ENCODE data around the gene TP53TG5. TPM values are rescaled to one million over a fixed set of nuclear protein-coding genes. Genes with fewer than 3 reads are reported as not detected.

The TP53TG5 gene
- total RNA-seq, 2 experiments from 2014 or later = 0.36 TPM; not detected in 1

DNA sequence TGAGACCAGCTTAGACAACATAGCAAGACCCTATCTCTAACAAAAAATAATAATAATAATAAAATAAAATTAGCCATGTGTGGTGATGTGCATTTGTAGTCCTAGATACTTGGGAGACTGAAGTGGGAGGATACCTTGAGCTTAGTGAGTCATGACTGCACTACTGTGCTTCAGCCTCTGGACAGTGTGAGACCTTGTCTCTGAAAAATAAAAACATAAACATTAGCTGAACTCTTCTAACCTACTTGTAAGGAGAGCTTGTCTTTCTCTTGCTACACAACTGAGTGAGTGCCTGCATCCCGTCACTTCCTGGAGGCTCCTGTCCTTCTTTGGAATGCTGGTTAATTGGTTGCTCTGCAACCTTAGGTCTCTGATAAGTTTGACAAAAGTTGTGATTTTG, 24.8 kb upstream of the TP53TG5 start:
- no peak for TF ChIP-seq CTCF (IDR thresholded peaks at IDR 0.05)
- Mint-ChIP-seq H3K36me3 (ENCODE audit: low read depth) (peaks cover 36% of the 10 kb centered on the region), H3K9me3 (peaks cover 11% of the 10 kb centered on the region), H3K4me3 (no peak overlapping the region), H3K27me3 (no peaks in the 10 kb centered on the region), H3K4me1 (ENCODE audit: low read depth) (peaks cover 19% of the 10 kb centered on the region), H3K27ac (no peak overlapping the region)
- intact Hi-C loops (cut with DNase I, micrococcal nuclease) = no loop called here
- no peak for DNase-seq
- ChIA-PET POLR2A (interaction anchor here (2.5 kb wide), 1 partner anchor 13 kb away, joined by 16 read pairs; the partner anchor contains the start of gene PIGT), CTCF (no interaction called here)
- Histone ChIP-seq H3K27ac (ENCODE audit: low read depth in 1 of 2, low read length in 2 of 2) (no peak overlapping the region), H3K4me1 (ENCODE audit: insufficient read depth, low read length) (peaks cover 24% of the 10 kb centered on the region), H3K4me3 (ENCODE audit: low read length) (no peak overlapping the region), H3K27me3 (ENCODE audit: control insufficient read depth in 1 of 2, insufficient read depth in 2 of 2, low read length in 2 of 2) (no peaks in the 10 kb centered on the region), H3K36me3 (ENCODE audit: insufficient read depth, low read length) (no peaks in the 10 kb centered on the region), H3K9me3 (ENCODE audit: control insufficient read depth in 1 of 2, insufficient read depth in 1 of 2, low read length in 2 of 2) (peaks cover 10 to 18% of the 10 kb centered on the region in 2 experiments)
- ATAC-seq (ENCODE audit: poor library complexity) = no peak

DNA sequence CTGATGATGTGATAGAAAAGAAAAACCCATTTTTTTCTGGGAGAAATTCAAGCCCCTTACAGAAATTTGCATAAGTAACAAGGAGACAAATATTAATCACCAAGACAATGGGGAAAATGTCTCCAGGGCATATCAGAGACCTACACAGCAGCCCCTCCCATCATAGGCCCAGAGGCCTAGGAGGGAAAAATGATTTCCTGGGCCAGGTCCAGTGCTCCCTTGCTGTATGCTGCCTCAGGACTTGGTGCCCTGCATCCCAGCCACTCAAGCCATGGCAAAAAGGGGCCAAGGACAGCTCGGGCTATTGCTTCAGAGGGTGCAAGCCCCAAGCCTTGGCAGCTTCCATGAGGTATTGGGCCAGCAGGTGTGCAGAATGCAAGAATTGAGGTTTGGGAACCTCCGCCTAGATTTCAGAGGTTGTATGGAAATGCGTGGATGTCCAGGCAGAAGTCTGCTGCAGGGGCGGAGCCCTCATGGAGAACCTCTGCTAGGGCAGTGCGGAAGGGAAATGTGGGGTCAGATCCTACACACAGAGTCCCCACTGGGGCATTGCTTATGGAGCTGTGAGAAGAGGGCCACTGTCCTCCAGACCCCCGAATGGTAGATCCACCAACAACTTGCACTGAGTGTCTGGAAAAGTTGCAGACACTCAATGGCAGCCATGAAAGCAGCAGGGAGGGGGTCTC, 22.4 kb upstream of the TP53TG5 start:
- H3K36me3 Mint-ChIP-seq (ENCODE audit: low read depth) = peaks cover 29% of the 10 kb centered on the region
- H3K27ac Mint-ChIP-seq = no peak overlapping the region
- no peak for ATAC-seq (ENCODE audit: poor library complexity)
- Histone ChIP-seq H3K4me3 (ENCODE audit: low read length) (no peak overlapping the region), H3K27me3 (ENCODE audit: control insufficient read depth in 1 of 2, insufficient read depth in 2 of 2, low read length in 2 of 2) (no peaks in the 10 kb centered on the region), H3K27ac (ENCODE audit: low read depth in 1 of 2, low read length in 2 of 2) (no peak overlapping the region), H3K4me1 (ENCODE audit: insufficient read depth, low read length) (peaks cover 6% of the 10 kb centered on the region), H3K36me3 (ENCODE audit: insufficient read depth, low read length) (no peaks in the 10 kb centered on the region), H3K9me3 (ENCODE audit: control insufficient read depth in 1 of 2, insufficient read depth in 1 of 2, low read length in 2 of 2) (peaks cover 10 to 18% of the 10 kb centered on the region in 2 experiments)
- no peak overlapping the region for H3K4me3 Mint-ChIP-seq
- peaks cover 9% of the 10 kb centered on the region for H3K4me1 Mint-ChIP-seq (ENCODE audit: low read depth)
- no peak for DNase-seq
- ChIA-PET POLR2A (no interaction called here), CTCF (no interaction called here)
- intact Hi-C loops (cut with DNase I, micrococcal nuclease) = no loop called here
- peaks cover 11% of the 10 kb centered on the region for H3K9me3 Mint-ChIP-seq
- no peaks in the 10 kb centered on the region for H3K27me3 Mint-ChIP-seq
- TF ChIP-seq CTCF (IDR thresholded peaks at IDR 0.05) = no peak

- Mint-ChIP-seq H3K4me3 (no peak overlapping the region), H3K4me1 (ENCODE audit: low read depth) (no peaks in the 10 kb centered on the region), H3K27ac (no peak overlapping the region), H3K9me3 (peaks cover 11% of the 10 kb centered on the region), H3K27me3 (no peaks in the 10 kb centered on the region), H3K36me3 (ENCODE audit: low read depth) (peaks cover 29% of the 10 kb centered on the region)
- DNase-seq (no peak), ATAC-seq (ENCODE audit: poor library complexity) (no peak)
- intact Hi-C loops (cut with DNase I, micrococcal nuclease) = no loop called here
- H3K4me1 ChIP-seq (ENCODE audit: insufficient read depth, low read length) = no peaks in the 10 kb centered on the region
- H3K4me3 ChIP-seq (ENCODE audit: low read length) = no peak overlapping the region
- TF ChIP-seq CTCF (IDR thresholded peaks at IDR 0.05) = no peak
- H3K9me3 ChIP-seq (ENCODE audit: control insufficient read depth in 1 of 2, insufficient read depth in 1 of 2, low read length in 2 of 2) = peaks cover 10 to 18% of the 10 kb centered on the region in 2 experiments
- H3K27ac ChIP-seq (ENCODE audit: low read depth in 1 of 2, low read length in 2 of 2) = no peak overlapping the region
- H3K36me3 ChIP-seq (ENCODE audit: insufficient read depth, low read length) = peaks cover 6% of the 10 kb centered on the region
- no peaks in the 10 kb centered on the region for H3K27me3 ChIP-seq (ENCODE audit: control insufficient read depth in 1 of 2, insufficient read depth in 2 of 2, low read length in 2 of 2)
- ChIA-PET CTCF (interaction anchor here (0.8 kb wide), 1 partner anchor 25 kb away, joined by 3 read pairs; no protein-coding TSS in a partner anchor), POLR2A (no interaction called here)
These were observed 20.9 kb upstream of the TP53TG5 start for GRCh38 chr20:45399018-45399417.

Data from CD4-positive, alpha-beta T cell (primary cell).